LHCN-M2 (cell line): ENCODE measurements around the gene LRRC27. TPM values are rescaled to one million over a fixed set of nuclear protein-coding genes. Genes with fewer than 3 reads are reported as not detected.

Experiments used
- DNase-seq: peaks from one replicate; pipeline ENCODE4 v3.0.0-alpha.2; 2012; ENCODE audit warnings: low read depth
- total RNA-seq: library from RNA; depleted of rRNA; stranded (reverse); fragments of >200 nt; gene quantifications from 2 replicates; pipeline ENCODE4 v1.2.3, GENCODE V29; 2014

Gene LRRC27
- total RNA-seq, 1 experiment from 2014 or later = 5.1 TPM

- no peak for DNase-seq
Observed at GRCh38 chr10:132413226-132414205, 81.5 kb downstream of the LRRC27 start.

- no peak for DNase-seq
Observed at GRCh38 chr10:132414402-132415016, 82.5 kb downstream of the LRRC27 start.

GRCh38 chr10:132415255-132415654 lies 83.3 kb downstream of the LRRC27 start:
- DNase-seq = no peak

GRCh38 chr10:132415956-132416355 lies 84.0 kb downstream of the LRRC27 start:
- no peak for DNase-seq

- no peak for DNase-seq
Observed at GRCh38 chr10:132416566-132417256, 84.7 kb downstream of the LRRC27 start.

- no peak for DNase-seq
Observed at GRCh38 chr10:132417257-132417910, 85.4 kb downstream of the LRRC27 start.

GRCh38 chr10:132417957-132418441 lies 86.0 kb downstream of the LRRC27 start:
- DNase-seq = no peak

GRCh38 chr10:132418527-132419416 lies 86.8 kb downstream of the LRRC27 start:
- no peak for DNase-seq

GRCh38 chr10:132419538-132420468 lies 87.8 kb downstream of the LRRC27 start:
- no peak for DNase-seq

- no peak for DNase-seq
Observed at GRCh38 chr10:132420469-132420980, 88.5 kb downstream of the LRRC27 start.

- peak; percentile 41 for DNase-seq
Observed at GRCh38 chr10:132420981-132421846, 89.2 kb downstream of the LRRC27 start.

GRCh38 chr10:132421847-132422751 lies 90.1 kb downstream of the LRRC27 start:
- no peak for DNase-seq

GRCh38 chr10:132422903-132423825 lies 91.2 kb downstream of the LRRC27 start:
- peak; percentile 20 for DNase-seq

- DNase-seq = no peak
Observed at GRCh38 chr10:132423966-132424861, 92.2 kb downstream of the LRRC27 start.
